ELF-1 (cell line): ENCODE results near the gene PTPRN2.
"Not testable (repeated sequence)": the region's sequence is repeated elsewhere in the genome, so short reads cannot be mapped to it uniquely, and the experiment has no call there.

ENCODE experiments used
- DNase-seq: peaks from one replicate; pipeline ENCODE4 v3.0.0-alpha.2; 2016; ENCODE audit warnings: low read depth, low spot score

PTPRN2 gene

DNA sequence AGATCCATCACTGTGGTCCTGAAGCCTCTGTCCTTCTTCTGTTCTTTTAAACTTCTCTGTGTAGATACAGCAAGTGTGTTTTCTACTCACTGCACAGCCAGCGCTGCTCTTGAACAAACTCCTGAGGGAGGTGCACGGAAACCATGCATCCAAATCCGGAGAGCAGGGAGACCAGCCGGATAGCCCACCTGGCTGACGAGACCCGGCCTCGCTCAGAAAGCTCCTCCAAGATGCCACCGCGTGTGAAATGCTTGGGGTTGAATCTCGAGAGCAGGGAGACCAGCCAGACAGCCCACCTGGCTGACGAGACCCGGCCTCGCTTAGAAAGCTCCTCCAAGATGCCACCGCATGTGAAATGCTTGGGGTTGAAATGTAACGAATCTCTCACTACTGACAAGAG is 602.0 kb downstream of the PTPRN2 start:
- no peak for DNase-seq

DNA sequence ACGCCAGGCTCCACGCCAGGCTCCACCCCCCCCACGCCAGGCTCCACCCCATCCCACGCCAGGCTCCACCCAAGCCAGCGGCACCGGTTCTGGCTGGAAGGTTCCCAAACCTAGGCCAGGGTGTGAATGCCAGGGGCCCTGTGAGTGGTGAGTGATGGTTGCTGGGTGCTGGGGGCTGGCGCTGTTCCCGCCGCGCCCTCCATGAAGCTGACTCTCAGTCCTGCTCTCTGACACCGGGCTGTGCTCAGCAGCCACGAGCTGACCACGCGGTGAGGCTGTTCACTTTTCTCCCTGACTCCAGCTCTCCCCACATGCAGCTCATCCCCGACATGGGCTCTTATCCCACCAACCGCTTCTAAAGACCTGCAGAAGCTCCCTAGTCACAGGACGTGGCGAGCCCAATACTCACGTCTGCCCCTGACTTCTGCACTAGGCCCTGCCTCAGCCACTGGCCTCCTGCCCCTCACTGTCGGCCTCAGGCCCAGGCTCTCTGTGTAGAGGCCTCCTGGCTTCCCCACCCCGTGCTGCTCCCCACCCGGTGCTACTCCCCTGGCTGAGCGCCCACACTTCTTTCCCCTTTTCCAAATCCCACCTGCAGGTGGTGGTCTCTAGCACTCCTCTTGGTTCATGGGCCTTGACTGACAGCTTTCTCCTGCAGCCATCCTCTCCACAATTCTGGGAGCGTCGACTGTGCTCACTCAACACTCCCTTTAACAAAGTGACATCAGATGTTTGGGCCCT is 603.0 kb downstream of the PTPRN2 start:
- DNase-seq, result no peak

DNA sequence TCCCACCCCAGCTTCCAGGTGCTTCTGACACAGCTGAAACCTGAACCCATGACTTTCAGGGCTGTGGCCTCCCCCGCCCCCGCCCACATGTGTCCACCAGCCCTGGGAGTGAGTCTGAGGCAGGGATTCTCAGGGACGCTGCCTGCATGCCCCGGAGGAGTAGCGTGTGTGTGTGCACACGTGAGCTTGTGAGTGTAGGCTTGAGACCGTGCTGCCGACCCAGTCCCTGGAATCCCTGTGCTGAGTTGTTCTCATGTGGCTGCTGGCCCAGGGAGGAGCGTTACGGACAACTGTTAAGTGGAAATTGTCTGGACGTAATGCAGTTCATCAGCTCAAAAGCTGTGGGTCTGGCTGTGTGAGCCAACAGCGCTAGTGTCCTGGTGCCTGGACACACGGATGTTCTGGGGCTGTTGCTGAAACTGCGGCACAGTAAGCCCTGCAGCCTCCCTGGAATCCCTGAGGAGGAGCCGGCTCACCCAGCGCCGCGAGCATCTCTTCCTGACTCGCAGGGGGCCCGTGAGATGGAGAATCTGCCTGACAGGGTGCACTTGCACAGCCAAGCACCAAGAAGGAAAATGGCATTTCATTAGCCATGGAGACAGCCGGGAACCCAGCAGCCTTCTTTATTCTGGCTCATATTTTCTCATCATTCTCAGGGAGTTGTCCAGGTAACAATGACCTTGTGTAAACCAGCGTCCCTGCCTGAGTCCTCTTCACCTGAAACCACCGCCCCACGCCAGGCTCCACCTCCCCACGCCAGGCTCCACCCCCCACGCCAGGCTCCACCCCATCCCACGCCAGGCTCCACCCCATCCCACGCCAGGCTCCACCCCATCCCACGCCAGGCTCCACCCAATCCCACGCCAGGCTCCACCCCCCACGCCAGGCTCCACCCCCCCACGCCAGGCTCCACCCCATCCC is 603.9 kb downstream of the PTPRN2 start:
- no peak for DNase-seq

DNA sequence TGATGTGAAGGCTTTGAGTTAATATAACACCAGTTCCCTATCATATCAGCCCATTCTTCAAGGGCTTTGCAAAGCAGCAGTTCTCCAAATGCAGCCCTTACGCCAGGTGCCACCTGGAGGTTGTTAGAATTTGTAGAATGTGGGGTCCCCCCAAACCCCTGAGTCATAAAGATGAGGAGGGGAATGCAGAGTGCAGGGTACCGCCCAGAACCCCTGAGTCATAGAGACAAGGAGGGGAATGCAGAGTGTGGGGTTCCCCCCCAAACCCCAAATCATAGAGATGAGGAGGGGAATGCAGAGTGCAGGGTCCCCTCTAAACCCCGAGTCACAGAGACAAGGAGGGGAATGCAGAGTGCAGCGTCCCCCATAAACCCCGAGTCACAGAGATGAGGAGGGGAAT is 605.8 kb downstream of the PTPRN2 start:
- no peak for DNase-seq

DNA sequence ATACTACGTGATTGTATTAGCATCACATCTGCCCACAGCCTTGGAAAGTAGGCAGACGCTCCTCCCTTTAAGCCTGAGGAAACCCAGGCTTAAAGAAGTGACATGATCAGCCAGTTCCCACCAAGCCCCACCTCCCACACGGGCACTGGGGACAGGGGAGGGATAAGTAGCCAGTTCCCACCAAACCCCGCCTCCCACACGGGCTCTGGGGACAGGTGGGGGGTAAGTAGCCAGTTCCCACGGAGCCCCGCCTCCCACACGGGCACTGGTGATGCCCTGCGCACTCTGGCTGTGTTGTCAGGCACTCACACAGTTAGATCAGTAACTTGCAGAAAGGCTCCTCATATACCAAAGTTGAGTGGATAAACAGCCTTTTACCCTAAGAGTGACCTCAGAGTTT is 606.8 kb downstream of the PTPRN2 start:
- no peak for DNase-seq

DNA sequence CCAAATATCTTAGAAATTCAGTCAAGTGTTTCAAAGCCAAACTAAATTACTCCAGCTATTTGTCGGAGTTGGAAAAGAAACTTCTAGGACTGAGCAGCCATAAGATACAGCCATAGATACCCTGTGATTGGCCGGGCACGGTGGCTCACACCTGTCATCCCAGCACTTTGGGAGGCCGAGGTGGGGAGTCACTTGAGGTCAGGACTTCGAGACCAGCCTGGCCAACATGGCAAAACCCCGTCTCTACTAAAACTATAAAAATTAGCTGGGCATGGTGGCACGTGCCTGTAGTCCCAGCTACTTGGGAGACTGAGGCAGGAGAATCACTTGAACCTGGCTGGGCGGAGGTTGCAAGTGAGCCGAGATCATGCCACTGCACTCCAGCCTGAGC is 607.3 kb downstream of the PTPRN2 start:
- not testable (repeated sequence) for DNase-seq

DNA sequence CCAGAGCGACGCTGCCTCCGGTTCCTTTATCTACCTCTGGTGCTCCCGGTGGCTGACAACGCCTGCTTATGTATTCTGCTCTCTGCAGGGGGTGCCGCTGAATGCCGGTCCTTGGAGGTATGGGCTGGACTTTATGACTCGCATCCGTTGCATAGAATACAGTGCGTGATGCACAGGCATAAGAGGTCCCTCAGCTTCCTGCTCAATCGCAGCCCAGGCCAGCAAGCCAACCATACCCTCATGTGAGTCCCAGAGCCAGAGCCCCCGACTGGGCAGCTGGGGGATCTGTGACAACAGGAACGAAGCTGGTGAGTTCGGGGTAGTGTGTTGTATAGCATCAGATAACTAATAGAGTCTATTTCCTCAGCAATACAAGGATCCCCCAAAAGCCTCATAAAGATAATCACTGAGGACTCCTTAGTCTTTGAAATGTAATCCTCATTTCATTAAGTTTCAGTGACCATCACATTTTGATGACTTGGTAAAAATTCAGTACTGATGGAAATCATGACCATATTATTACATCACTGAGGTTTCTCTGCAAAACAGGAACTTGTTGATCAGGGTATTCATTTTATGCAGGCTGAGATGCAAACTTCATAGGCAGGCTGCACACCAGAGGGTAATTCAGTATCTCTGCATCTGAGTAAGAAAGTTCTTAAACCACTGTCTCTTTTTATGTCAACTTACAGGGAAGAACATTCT is 607.8 kb downstream of the PTPRN2 start:
- no peak for DNase-seq

DNA sequence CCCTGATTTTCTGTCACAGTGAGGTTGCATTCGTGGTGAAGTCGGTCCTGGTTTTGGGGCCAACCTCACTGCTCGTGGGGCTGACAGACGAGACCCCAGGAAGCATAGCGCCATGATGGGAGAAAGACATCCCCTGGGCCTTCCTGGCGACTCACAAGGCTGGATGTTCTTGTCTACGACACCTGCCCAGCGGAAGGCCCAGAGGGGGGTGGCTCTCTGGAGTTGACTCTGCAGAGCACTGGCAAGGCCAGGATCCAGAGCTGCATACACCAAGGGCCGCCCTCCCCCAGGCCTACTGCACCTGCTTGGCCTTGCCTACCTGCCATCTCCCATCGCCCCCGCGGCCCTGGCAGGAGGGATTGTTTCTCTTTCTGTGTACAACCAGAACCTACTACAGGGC is 608.9 kb downstream of the PTPRN2 start:
- DNase-seq, result no peak

DNA sequence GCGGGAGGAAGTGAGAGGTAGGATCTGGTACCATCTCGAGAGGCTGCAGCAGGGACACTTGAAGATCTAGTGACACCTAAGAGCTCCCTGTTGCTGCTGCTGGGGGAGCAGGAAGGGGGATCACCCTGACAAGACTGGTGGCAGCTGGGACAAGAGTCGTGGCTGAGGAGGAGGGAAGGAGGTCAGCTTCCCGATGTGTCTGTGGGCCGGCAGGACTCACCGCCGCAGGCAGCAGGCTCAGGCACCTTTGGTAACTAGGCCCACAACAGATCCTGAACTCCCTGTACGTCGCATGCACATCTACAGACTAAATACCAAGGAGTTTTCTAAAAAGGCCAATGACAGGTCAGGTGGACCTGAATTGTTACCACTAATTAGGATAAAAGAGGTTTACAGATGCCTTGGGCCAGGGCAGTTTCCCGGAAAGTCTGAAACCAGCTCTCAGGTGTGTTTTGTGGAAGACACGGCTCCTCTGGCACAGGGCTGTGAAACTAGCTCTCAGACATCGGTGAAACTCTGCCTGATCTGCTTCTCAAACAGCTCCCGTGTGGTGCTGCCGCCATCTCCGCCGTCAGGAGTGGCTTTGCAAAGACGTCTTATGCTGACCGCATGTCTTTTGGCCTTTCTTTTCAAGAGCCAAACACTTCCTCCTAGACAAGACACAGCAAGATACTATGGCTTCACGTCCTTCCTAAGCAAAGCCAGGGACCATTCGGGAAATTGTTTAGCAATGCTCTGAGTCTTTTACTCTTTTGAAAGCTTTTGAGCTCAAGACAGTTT is 609.7 kb downstream of the PTPRN2 start:
- DNase-seq, result no peak

DNA sequence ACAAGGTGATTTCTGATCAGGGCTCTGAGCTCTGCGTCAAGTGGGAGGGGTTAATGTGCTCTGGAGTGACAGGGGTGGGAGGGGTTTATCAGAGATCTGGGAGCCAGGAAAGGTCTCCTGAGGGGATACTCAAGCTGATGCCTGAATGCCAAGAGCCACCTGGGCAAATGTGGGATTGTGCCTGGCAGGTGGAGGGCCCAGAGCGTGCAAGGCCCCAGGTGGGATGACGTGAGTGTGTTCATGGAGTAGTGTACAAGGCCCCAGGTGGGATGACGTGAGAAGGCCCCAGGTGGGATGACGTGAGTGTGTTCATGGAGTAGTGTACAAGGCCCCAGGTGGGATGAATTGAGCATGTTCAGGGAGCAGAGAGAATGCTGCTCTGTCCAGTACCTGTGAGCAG is 610.3 kb downstream of the PTPRN2 start:
- DNase-seq, result no peak

DNA sequence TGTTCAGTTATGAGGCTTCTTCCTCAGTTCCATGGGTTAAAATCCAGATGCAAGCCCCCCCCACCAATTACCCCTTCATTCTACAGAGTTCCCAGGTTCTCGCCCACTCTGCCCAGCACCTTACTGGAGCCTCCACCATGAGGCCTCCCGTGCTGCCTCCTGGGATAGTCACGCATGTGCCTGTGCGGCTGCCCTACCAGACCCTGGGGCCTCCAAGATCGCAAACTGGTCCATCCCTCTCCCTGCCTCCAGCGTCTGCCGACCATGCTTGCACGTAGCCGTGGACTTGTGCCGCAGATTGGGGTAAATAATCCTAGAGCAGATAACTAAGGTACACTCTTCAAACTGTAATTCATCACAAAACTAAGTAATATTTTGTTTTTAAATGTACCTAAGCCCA is 611.2 kb downstream of the PTPRN2 start:
- no peak for DNase-seq

DNA sequence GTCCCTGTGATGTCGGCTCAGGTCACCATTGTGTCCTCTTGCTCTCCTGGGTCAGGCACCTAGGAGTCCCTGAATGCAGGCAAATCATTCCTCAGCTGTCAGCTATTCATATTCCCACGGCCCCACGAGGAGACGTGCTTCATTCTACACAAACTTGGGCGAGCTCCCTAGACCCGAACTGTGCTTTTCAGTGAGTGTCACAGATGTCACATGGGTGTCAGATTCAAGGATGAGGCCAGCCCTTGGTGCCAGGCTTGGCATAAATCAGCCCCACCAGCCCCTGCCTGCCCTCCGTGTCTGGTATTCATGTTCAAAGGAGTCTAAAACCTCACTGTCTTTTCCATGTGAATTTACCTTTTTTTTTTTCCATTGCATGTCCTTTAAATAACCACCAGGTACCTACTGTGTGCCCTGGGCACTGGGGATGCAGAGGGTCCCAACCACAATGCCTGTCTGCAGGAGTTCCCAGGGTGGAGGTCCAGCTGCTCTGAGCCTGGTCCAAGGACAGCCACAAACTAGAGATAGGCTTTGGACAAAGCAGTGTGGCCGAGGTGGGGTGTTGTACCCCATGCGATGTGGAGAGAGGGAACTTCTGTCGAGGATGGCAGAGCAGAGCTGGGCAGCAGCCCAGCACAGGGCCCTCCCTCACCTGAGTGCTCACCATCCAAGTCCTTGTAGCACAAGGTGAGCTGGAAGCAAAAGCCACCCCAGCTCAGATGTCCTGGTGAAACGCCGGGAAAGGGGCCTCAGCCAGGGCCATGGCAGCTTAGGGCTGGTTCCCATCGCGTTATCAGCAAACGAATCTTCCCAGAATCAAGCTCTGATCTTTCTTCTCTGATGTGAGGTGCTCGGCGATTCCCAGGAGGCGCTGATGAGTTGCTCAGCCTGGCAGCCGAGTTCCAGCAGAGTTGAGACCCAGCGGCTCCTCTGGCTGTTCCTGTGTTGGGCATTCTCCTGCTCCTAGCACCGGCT is 611.9 kb downstream of the PTPRN2 start:
- DNase-seq, result no peak

DNA sequence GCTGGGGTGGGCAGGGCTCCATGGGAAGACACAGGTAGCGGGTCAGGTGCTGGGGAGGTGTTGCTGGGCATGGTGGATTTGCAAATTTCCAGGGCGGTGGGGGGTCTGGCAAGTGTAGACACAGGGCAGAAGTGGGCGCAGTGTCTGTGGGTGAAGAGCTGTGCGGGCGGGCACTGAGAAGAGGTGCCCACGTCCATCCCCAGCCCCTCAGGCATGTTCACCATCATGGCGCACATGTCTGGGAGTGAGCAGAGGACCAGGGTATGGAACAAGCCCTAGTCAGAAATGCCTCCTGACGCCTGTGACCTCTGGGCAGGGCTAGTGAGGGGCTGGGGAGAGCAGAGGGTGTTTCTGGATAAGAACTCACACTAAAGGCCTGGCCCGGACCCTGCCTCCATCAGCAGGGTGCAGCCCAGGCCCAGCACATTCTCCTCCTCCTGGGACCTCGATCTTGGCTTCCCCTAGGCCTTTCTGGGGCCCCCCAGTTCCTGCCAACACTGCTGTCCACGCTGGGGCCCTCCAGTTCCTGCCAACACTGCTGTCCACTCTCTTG is 612.9 kb downstream of the PTPRN2 start:
- DNase-seq, result no peak

DNA sequence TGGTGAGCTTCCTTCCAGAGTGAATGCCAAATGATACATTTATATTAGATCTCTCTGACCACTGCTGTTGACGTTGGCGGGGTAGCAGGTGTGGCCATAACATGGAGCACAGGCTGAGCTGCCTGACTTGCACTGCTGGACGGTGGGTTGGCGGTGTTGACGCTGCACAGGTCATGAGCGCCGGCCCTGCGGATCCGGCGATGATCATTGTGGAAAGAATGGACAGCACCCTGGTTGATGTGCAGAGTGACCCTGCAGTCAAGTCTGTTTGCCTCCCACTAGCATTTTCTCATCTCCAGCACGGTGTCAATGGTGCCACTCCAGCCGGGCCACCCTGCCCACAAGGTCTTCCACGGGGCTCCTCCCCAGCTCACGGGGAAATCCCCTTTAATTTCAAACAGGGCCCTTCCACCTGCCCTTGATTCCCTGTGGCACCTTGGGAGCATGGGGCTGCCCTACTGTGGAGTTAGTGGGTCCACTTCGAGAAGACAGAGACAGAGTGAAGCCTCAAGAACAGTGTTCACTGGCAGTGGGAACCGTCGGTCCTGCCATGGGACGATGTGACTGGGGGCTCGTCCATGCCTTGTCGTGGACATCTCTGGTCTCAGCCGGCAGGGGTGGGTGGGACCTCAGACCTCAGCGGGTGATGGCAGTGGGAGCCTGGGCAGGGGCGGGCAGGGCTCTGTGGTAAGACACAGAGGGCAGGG is 613.5 kb downstream of the PTPRN2 start:
- no peak for DNase-seq

DNA sequence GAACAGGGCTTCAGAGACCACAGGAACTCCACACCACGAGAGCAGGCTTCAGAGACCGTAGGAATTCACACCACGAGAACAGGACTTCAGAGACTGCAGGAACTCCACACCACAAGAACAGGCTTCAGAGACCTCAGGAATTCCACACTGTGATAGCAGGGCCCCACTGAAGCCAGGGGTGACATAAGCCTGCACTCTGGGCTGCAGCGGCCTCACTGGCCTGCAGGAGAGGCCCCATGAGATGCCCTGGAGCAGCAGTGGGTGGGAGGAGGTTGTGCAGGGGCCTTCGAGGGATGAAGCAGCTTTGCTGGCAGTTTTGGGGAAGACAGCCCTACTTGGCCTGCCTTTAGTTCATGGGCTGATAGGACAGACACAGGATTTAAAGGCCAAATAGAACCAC is 614.7 kb downstream of the PTPRN2 start:
- DNase-seq, result no peak

DNA sequence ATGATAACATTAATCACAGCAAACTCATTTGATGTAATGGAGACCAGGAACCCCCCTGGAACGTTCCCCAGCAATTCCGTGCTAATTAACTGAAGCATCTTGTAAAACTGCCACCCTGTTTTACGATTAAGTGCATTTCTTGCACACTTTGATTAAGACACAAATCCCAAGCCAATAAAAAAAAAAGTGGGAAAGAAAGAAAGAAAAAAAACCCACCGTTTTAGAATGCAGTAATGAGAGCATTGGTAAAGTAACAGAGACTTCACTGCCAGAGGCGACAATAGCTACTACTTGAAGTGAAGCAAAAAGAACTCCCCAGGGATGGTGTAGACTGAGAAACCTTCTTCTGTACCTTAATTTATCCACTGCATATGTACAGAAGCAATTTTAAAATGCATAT is 616.1 kb downstream of the PTPRN2 start:
- DNase-seq, result no peak

DNA sequence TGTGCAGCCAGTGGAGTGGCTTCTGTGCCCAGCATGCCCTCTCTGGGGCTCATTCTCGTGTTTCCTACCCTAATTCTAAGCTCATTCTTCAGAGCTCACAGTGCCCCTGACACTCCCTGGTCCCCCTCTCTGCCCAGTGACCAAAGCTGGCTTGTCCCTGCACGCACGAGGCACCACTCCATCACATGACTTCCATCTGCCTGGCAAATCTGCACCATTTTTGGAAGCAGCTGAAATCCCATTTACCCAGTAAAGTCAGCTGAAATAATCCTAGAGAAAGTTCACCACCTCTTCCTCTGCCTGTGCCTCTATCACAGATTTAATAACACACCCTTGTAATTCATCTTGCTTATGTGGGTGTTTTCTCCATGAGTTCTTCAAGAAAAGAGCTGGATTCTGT is 616.9 kb downstream of the PTPRN2 start:
- no peak for DNase-seq

DNA sequence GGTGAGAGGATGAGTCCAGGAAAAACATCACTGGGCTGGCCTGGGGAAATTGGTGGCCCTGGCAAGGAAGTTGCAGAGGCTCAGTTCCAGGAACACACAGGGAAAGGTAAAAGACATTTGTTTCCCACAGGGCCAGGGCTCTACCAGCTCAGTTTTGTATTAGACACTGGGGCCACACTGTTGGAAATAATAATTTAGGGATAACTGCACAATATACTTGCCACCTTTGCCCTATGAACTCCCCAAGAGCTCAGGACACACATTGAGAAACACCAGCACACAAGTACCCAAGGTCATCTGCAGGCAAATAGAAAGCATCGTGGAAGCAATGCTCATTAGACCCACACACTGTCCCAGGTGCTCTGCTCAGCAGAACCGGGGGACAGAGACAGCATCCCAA is 617.6 kb downstream of the PTPRN2 start:
- DNase-seq, result no peak

DNA sequence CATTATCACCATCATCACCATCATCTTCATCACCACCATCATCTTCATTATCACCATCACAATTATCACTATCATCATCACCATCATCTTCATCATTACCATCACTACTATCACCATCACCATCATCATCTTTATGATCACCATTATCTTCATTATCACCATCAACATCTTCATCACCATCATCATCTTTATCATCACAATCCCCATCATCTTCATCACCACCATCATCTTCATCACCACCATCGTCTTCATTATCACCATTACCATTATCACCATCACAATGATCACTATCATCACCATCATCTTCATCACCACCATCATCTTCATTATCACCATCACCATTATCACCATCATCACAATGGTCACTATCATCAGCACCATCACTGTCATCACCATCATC is 621.1 kb downstream of the PTPRN2 start:
- no peak for DNase-seq

DNA sequence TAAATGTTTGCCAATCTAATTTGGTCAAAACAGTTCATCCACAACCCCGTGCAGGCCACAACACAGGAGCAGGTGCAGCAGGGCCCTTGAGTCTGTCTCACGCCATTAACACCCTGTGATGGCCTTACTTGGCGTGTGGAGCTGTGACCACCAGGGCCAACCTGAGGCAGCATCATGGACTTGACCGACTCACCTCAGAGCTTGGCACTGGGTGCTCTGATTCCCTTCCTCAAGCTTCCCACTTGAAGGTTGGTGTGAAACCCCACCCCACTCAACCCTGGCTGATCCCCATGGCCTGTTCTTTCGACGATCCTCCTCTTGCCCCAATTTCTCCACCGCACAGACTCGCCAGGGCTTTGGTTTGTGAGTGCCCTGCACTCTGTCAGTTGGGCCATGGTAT is 623.1 kb downstream of the PTPRN2 start:
- no peak for DNase-seq
